NCI-H2107 treated with DMSO at 0.1 percent for 48 hours (cell line): ENCODE measurements around the gene KCNIP3.
"Not testable (repeated sequence)": the region's sequence is repeated elsewhere in the genome, so short reads cannot be mapped to it uniquely, and the experiment has no call there.

Experiments
- DNase-seq: peaks from one replicate; lab custom pipeline; 2025; ENCODE audit not compliant: unreplicated experiment; lab: John Stamatoyannopoulos, UW

Gene KCNIP3

DNA sequence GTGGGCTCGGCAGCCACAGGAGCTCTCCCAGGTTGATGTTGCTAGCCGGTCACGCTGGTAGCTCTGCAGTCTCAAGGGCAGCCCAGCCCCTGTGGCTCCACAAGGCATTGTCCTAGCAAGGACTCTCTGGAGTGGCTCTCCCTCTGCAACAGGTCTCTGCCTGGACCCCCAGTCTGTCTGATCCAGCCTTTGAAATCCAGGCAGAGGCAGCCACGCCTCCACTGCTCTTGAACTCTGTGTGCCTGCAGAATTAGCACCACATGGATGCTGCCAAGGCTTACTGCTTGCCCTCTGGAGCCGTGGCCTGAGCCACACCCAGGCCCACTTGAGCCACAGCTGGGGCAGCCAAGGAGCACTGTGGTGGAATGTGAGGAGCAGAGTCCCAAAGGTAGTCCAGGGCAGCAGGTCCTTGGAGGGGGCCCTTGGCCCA lies 62.4 kb downstream of the KCNIP3 start:
- no peak for DNase-seq

DNA sequence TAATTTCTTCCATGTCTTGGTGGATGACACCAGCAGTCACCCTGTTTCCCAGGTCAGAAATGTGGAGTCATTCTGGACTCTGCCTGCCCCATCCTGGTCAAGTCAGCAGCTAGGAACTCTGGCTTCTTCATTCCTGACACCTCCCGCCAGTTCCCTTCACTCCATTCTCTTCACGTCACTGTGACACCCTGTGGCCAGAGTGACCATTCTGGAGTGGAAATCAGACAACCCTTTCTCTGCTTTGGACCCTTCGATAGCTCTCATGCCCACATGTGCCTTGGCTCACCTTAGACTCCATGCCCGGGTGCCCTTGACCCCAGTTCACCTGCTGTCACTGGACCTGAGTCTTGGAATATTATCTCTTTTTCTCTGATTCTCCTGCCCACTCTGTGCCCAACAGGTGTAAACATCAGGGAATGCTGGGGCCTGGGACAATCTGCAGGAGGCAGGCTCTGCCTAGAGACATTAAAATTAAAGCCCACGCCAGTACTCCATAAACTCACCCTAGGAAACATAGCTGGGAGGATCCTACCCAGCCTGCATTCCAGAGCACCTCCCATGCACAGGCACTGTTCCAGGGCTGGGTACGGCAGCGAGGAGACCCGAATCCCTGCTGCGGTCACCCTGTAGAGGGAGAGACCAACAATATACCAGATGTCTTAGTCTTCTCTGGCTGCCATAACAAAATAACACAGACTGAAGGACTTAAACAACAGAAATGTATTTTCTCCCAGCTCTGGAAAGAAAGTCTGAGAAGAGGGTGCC lies 64.3 kb downstream of the KCNIP3 start:
- DNase-seq = no peak

DNA sequence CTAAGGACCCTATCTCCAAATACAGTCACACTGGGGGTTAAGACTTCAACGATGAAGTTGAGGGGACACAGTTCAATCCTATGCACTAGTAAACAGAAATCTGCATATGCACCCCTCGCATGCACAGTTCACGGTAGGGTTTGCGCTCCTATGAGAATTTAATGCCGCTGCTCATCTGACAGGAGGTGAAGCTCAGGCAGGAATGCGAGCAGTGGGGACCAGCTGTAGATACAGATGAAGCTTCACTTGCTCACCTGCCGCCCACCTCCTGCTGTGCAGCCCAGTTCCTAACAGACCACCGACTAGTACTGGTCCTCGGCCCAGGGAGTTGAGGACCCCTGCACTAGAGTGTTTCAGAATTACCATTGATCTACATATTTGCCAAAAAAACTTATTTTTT lies 65.3 kb downstream of the KCNIP3 start:
- no peak for DNase-seq

DNA sequence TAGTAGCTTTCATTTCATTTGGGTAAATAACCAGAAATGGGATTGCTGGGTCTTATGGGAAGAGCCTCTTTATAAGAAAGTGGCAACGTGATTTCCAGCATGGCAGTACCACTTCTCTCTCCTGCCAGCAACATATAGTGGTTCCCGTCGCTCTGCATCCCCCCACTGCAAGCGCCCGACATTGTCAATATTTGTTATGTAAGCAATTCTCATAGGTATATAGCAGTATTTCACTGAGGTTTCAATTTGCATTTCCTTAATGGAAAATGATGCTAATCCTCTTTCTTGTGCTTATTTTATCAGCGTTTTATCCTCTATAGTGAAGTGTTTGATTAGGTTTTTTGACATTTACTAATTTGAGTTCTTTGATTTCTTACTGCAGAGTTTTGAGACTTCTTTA lies 69.4 kb downstream of the KCNIP3 start:
- no peak for DNase-seq

DNA sequence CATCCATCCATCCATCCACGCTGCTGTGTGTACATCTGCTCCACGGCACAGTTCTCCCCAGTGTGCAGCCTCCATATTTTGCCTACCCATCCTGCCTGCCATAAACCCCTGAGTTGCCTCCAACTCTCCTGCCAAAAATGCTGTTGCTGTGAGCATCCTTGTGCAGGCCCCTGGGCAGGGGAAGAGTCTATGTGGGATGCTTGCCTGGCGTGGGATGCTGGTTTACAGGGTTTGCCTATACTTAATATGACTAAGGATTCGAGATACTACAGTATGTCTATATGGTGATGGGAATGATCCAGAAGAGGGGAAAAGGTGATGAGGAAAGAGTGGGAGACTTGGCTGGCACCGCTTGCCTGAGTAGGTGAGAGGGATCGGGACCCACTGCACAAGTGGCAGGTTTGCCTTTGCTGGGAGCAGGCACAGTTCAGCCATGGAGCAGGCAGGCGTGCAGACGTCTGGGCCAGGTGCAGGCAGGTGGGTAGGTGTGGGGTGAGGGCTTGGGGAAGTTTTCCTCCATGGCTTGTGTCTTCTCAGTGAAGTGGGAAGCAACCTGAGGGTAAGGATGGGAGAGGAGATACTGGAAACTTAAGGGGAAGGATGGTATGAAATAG lies 75.2 kb downstream of the KCNIP3 start:
- DNase-seq = no peak

DNA sequence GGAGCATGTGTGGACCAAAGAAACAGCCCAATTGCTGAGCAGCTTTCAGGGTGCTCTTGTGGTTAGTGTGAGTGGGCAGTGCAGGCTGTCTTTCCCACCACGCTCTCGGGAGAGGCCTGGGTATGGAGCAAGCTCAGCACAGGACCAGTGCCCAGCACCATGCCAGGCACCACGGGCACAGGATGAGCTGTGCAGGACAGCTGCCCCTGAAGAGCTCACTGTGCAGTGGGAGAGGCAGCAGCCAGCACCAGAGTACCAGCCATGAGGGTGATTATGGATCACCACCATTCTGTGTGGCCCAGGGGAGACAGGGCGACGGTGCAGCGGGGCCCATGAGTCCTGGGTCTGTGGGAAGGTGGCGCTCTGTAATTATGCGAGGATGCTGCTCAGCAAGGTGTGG lies 75.7 kb downstream of the KCNIP3 start:
- DNase-seq = no peak

DNA sequence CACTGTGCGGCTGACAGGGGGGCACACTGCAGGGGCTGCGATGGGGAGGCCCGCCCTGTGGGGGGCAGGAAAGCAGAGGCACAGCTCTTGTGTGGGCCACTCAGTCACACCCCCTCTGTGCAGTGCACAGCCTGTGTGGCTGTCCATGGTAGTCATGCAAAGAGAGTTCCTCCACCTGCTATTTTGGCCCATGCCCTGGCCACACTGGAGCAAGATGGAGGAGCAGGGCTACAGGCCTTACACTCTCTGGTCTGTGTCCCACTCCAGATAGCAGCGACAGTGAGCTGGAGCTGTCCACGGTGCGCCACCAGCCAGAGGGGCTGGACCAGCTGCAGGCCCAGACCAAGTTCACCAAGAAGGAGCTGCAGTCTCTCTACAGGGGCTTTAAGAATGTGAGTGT lies 76.9 kb downstream of the KCNIP3 start:
- DNase-seq = no peak

DNA sequence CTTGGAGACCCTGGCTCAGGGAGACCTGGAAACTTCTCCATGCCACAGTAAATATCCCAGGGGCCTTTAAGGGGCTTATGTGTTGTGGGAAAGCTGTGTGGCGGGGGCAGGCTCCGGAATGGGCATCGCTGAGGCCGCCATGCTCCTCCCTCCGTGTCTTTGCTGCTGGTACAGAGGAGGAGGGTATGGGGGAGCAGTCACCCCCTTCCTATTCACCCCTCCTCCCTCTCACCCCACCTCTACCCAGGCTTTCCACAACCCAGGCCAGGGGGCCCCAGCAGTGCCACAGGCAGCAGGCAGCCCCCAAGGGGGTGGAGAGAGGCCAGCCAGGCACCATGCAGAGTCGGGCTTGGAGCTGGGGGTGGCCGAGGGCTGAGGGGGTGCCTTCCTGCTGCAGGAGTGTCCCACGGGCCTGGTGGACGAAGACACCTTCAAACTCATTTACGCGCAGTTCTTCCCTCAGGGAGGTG lies 77.3 kb downstream of the KCNIP3 start:
- DNase-seq = no peak

DNA sequence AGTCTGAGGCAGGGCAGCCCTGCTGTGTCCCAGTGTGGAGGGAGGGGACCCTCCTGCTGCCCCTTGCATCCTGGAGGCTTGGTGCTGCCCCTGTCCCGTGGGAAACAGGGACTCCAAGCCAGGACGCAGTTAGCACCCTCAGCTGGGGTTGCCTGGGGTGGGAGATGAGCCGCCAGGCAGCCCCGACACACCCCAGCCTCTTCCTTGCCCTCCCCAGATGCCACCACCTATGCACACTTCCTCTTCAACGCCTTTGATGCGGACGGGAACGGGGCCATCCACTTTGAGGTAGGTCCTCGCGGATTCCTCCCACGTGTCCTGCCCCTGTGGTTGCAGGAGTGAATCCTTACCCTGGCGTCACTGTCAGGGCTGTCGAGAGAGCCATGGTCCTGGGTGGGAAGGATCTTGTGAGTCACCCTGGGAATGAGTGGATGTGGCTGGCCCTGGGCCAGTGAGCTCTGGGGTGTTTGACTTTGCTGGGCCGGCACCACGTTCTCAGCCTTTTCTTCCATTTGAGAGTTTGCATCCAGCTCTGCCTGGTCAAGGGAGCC lies 77.8 kb downstream of the KCNIP3 start:
- DNase-seq = no peak

DNA sequence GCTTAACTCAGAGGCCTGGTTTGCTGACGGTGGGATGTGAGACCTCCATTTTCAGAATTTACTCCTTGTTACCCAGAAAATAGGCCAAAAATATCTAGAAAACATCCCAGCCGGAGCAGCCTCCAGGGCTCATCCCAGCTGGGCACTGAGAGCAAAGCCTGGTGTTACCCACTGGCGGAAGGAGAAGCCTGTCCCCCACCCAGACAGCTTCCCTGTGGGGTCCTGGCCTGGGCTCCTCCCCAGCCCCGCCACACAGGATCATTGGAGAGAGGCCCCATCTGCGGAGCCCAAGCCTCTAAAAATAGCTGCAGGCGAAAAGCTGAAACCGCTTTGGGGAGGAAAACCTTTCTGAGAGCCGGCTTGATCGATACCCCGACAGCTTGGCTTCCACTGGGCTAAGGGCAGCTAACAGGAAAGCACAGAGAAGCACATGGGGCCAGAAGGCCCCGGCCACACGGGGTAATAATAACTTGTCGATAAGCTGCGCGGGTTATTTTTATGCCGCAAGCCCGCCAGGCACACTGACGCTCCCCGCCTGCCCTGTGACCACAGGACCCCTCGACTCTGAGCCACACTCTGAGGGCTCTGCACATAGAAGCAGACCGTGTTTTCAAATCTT lies 78.5 kb downstream of the KCNIP3 start:
- no peak for DNase-seq

DNA sequence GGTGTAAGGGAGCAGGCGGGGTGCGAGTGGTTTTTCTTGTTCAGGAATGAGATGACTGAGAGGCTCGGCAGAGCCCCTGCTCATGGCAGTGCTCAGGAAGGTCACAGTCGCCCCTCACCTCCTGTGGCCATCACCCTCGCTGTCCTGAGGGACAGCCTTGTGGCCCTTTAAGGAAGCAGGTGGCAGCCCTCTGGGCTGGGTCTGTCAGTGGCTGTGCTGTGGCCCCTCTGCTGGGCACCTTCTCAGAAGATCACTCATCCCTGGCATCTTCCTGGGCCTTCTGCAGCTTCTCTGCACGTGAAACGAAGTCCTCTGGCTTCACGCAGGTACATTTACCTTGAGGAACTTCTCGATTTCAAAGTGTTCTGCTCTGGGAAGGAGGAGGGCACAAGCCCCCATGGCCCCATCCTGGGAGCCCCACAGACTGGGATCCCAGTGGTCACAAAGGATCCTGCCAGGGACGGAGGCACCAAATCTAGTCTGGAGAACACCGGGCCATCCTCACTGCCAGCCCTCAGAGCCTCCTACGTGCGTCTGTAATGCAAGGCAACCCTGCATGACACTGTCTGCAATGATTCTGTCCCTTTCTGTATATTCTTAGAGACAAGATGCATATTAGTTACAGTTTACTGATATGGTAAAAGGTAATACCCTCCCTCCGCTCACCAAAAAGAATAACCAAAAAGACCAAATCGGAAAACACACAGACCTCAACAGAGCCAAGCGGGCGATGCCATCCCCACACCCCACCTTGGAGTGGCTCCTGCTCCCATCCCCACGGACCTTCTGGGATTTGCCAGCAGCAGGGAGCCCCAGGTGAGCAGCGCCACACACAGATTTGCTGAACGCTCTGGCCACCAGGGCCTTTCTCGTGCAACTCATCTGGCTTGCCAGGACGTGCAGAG lies 79.4 kb downstream of the KCNIP3 start:
- no peak for DNase-seq

DNA sequence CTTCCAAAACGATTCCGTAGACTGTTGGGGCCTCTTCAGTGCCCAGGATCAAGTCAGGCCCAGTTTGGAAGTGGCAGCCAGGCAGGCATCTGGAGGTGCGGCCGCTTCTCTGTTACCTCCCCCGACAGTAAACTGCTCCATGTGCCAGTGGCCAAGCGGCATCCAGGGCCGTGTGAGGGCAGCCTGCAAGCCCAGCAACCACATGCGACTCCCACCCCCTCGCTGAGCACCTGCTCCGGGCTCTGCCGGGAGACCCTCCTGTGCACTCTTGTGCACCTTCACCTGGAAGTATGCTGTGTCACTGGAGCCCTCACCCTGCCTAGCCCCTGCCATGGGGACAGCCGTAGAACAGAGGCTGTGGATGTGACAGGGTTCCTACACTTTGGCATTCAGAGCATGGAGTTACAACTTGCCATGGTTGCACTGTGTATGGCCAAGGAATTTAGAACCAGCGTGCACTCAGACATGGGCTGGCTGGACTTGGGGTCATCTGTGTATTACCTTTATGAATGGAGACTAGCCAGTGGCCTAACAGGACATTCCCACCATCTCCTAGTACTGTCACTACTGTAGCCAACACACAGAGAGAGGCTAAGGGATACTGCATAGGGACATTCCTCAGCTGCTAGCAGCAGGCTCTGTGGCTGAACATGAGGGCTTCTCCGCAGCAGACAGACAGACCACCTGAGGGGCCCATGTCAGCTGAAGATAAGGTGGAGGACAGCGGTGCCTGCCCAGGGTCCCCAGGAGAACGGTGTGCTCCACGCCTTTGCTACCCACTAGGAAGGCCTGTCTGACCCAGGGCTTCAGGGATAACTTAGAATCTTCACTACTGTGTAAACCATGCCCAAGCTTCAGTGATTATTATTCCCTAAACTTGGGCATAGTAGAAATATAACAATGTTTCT lies 80.3 kb downstream of the KCNIP3 start:
- DNase-seq = no peak

DNA sequence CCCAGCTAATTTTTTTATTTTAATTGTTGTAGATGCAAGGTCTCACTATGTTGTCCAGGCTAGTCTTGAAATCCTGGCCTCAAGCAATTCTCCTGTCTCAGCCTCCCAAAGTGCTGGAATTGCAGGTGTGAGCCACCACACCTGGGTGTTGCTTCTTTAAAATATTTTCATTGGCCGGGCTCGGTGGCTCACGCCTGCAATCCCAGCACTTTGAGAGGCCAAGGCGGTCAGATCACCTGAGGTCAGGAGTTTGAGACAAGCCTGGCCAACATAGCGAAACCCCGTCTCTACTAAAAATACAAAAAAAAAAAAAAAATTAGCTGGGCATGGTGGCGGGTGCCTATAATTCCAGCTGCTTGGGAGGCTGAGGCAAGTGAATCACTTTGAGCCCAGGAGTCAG lies 81.1 kb downstream of the KCNIP3 start:
- DNase-seq = not testable (repeated sequence)

DNA sequence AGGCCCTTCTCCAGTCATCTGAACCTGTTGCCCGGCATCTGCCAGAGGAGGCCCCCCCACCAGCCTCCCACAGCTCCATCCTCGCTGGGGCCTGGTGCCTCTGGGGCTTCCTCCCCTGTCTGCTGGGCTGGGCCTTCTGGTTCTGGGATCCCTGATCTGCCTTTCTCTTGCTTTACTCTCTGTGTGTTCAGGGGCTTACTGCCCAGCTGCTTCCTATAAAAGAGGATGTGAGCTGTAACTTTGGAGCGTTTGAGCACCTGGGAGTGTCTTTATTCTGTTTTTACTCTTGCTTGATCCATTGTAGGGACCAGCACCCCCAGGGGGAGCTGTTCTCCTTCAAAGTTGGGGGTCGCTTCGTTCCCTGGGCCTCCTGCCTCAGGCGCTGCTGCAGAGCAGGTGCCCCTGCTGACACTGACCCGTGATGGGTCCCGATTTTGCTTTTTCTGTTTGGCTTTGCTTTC lies 82.3 kb downstream of the KCNIP3 start:
- no peak for DNase-seq

DNA sequence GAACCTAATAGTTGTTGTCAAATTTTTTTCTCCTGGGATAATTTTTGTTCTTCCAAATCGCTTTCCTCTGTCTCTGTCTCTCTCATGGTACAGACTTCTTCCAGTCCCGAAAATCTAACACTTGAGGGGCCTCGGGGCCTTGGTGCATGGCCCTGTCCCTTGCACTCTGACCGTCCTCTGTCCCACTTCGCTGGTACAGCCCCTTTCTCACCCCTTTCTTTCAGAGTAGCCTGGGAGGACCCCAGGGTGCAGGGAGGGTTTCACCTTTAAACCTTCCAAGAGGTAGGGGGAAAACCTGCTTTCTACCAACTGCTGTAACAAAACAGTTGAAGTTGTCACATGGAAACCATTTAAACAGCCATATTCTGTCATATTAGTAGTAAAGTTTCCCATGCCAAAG lies 83.1 kb downstream of the KCNIP3 start:
- no peak for DNase-seq

DNA sequence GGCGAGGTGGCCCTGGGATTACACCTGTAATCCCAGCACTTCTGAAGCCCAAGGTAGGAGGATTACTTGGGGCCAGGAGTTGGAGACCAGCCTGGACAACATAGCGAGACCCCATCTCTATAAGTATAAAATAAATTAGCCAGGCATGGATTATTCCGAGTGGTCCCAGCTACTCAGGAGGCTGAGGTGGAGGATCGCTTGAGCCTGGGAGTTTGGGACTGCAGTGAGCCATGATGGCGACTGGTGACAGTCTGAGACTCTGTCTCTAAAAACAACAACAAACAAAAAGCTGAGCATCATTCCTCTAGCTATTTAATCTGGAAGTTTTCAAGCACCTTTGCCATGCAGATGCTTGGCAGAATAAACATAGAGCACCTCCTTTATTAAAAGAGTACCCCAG lies 83.6 kb downstream of the KCNIP3 start:
- no peak for DNase-seq

DNA sequence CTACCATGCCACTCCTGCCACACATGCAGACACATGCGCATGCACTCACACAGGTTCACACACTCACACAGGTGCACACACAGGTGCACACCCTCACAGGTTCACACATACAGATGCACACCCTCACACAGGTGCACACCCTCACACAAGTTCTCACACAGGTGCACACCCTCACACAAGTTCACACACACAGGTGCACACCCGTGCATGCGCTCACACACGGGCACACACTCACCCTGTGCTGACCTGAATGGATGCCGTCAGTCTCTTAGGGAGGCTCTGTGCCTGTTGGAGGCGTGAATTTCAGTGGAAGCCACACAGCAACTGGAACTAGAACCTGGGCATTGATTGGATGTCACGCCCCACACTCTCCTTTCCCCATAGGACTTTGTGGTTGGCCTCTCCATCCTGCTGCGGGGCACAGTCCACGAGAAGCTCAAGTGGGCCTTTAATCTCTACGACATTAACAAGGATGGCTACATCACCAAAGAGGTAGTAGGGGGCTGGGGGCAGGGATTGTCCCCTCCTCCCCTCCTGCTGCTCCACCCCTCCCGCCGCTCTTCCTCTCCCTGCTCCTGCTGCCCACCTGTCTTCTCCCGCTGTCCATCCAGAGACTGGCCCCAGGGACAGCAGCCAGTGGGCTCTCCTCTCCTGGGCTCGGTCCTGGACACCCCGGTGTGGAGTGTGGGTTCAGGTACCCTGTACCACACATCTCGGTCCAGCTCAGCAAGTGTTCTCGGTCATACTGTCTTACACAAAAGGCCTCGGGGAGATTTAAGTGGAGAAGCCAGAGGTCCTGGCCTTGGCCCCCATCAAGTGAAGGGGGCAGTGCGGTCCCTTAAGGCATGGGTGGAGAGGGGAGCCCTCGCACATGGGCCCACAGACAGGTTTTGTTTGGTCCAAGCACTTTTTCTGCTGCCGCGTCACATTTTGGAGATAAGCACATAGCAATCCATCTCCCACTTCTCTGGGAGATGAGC lies 84.4 kb downstream of the KCNIP3 start:
- no peak for DNase-seq

DNA sequence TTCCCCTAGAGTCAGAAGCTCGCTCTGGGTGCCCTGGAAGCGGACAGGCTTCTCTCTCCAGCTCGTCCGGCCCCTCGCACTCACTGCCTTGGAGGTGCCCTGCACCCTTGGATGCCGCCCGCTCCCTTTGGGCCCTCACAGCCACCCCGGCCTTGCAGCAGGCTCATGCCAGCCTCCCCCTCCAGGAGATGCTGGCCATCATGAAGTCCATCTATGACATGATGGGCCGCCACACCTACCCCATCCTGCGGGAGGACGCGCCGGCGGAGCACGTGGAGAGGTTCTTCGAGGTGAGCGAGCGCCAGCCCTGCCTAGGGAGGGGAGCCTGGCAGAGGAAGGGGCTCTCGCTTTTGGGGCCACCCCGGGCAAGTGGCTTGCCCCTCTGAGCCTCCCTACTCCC lies 85.0 kb downstream of the KCNIP3 start:
- DNase-seq = no peak
